ENCODE data around the gene RHCE. TPM values are rescaled to one million over a fixed set of nuclear protein-coding genes. Genes with fewer than 3 reads are reported as not detected.
"Not testable (repeated sequence)": the region's sequence is repeated elsewhere in the genome, so short reads cannot be mapped to it uniquely, and the experiment has no call there.

RHCE gene
- total and polyA plus RNA-seq, 11 donors = 0.24 to 2.0 (median 0.69) TPM; not detected in 1

DNA sequence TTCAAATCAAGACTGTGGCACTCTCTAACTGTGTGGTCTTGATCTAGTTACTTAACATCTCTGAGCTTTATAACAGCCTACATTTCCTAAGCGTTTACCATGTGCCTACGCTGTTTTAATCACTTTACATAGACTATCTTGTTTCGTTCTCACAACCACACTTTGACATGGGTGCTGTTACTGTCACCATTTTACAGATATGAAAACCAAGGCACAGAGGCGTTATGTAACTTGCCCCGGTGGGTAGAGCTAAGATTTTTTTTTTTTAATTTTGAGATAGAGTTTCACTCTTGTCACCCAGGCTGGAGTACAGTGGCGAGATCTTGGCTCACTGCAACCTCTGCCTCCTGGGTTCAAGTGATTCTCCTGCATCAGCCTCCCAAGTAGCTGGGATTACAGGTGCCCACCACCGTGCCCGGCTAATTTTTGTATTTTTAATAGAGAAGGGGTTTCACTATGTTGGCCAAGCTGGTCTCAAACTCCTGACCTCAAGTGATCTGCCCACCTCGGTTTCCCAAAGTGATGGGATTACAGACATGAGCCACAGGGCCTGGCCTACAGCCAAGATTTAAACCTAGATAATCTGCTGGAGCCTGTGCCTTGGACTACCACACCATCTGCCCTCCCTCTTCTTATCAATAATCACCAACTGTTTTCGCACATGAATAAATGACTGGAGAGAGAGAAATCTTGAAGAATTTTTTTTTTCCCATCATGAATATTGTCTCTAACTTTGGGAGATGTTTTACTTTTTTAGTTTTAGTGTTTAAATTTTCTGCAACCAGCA is 10.8 kb downstream of the RHCE start:
- H3K4me3 ChIP-seq, H3K4me1 ChIP-seq, ATAC-seq, H3K27ac ChIP-seq, H3K27me3 ChIP-seq, DNase-seq, H3K9me3 ChIP-seq, H3K36me3 ChIP-seq: not testable (repeated sequence)
- intact Hi-C loops (cut with DNase I) = loop anchor here in 5 of 10 donors (5.0 to 10.0 kb wide), 3 partner anchors 112 to 123 kb away; no protein-coding TSS in a partner anchor
- 87 to 93% (median 89%) methylated on average over 8 to 10 of the region's 10 CpGs for WGBS, 4 donors

DNA sequence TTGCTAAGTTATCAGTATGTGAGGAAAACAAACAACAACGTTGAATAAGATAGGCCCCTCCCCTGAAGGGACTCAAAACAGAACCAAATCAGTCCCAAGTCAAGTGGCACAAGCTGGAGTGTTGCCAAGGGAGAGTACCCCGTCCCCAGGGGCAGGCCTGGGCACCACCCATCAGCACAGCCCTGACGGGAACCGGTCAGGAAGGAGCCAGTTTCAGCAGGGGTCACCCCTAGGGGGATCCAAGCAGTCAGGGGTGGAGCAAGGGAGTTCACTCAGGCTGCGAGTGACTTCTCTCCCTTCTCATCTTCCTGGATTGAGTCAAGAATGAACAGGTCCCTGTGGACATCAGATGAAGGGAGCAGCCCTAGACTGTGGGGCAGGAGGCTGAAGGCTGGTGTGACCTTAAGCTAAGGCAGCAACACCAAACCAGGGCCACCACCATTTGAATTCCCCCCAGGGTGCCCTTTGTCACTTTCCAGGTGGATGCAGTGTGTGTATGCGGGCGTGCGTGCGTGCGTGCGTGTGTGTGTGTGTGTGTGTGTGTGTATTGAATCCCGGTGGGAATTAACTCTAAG is 14.8 kb downstream of the RHCE start:
- not testable (repeated sequence) for H3K36me3 ChIP-seq, ATAC-seq, H3K4me3 ChIP-seq, DNase-seq, H3K4me1 ChIP-seq, H3K9me3 ChIP-seq, H3K27ac ChIP-seq, H3K27me3 ChIP-seq
- WGBS, 4 donors = 68 to 85% (median 83%) methylated on average over 8 to 10 of the region's 12 CpGs; no CpG with 5 or more reads in 1 of the 4 donors
- intact Hi-C loops (cut with DNase I) = loop anchor here in 4 of 10 donors (5.0 to 10.0 kb wide), 2 partner anchors 116 to 119 kb away; no protein-coding TSS in a partner anchor

DNA sequence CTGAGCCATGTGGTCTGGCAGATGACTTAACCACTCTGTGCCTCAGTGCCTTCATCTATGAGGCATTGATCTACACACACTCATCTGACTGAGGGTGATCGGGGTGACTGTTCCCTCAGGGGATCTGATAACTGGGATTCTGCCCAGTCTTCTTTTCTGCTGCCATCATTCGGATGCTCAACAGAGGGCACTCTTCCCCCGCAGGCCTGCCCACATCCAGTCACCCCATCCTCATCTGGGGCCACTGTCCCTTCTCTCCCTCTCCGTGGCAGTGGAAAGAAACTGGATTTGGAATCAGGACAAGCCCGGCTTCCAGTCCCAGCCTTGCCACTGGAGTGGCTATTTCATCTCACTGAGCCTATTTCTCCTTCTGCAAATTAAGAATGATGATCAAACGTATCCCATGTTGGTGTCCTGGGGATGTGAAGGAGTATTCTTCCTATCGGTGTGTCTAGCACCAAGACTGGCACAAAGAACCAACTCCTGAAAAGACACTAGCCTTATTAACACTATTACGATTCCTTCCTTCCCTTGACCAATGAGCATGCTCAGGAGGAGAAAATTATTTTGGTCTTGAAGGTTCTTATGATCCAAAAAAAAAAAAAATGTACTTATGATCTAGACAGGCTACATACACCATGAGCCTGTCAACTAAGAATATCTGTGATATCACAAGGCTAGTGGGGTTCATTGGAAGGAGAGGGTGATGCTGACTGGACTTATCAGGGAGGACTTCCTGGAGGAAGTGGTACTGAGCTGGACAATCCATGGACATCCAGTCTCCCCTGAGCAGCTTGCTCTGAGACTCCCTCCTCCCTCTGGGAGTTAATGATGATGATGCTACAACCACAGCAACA is 17.4 kb downstream of the RHCE start:
- not testable (repeated sequence) for H3K36me3 ChIP-seq, H3K27me3 ChIP-seq, H3K4me1 ChIP-seq, H3K4me3 ChIP-seq, DNase-seq, H3K9me3 ChIP-seq, H3K27ac ChIP-seq
- intact Hi-C loops (cut with DNase I) = loop anchor here in 7 of 10 donors (5.0 to 10.0 kb wide), 3 partner anchors 116 to 122 kb away; no protein-coding TSS in a partner anchor
- peak in 3 of 4 donors; percentile 55 to 79 (median 60) for ATAC-seq
- TF ChIP-seq, protein P1, sequence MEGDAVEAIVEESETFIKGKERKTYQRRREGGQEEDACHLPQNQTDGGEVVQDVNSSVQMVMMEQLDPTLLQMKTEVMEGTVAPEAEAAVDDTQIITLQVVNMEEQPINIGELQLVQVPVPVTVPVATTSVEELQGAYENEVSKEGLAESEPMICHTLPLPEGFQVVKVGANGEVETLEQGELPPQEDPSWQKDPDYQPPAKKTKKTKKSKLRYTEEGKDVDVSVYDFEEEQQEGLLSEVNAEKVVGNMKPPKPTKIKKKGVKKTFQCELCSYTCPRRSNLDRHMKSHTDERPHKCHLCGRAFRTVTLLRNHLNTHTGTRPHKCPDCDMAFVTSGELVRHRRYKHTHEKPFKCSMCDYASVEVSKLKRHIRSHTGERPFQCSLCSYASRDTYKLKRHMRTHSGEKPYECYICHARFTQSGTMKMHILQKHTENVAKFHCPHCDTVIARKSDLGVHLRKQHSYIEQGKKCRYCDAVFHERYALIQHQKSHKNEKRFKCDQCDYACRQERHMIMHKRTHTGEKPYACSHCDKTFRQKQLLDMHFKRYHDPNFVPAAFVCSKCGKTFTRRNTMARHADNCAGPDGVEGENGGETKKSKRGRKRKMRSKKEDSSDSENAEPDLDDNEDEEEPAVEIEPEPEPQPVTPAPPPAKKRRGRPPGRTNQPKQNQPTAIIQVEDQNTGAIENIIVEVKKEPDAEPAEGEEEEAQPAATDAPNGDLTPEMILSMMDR (IDR thresholded peaks at IDR 0.05) = peak in 11 of 12 donors; percentile 18 to 44 (median 28)
- WGBS, 4 donors = 17 to 19% (median 18%) methylated on average over 6 to 7 of the region's 8 CpGs

DNA sequence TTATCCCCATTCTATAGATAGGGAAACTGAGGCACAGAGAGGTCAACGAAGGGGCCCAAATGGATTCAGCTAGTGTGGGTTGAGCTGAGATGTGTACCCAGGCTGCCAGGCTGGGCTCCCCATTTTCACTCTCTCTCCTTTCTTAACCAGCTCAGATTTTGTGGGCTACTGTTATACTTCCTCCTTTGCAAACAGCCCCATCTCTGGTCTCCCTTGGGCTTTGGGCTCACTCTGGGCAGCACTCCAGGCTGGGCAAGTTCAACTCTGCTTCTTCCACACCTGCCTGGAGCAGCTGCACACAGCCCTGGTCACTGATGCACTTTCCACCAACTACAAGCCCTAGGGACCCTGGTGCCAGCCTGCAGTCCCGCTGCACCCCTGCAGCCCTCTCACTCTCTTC is 22.5 kb downstream of the RHCE start:
- H3K27ac ChIP-seq = not testable (repeated sequence)

DNA sequence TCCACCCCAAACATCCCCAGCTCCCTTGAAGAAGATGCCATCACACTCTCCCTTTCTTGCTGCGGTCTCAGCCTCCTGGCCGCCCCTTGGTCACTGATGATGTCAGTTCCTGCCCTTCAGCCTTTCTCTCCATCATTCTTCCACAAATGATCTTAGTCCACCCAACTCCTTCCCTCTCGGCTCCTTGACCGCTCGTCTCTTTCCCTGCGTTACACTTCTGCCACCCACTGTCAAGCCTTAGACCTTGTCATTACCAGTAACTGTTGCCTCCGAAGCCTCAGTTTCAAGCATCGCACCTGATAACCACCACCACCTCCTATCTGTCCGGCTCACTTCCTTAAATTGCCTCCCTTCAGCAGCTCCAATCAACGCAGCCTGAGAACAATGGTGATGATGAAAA is 23.1 kb downstream of the RHCE start:
- intact Hi-C loops (cut with DNase I); DNase-seq; H3K27me3 ChIP-seq; H3K4me1 ChIP-seq; H3K4me3 ChIP-seq; H3K36me3 ChIP-seq; H3K27ac ChIP-seq; H3K9me3 ChIP-seq: not testable (repeated sequence)
- peak in 3 of 4 donors; percentile 49 to 59 (median 49) for ATAC-seq
- 22 to 41% (median 24%) methylated on average over 3 to 6 of the region's 10 CpGs for WGBS, 4 donors

More for the DNA sequence above, 22.5 kb downstream of the RHCE start:
- H3K4me3 ChIP-seq; H3K36me3 ChIP-seq; H3K9me3 ChIP-seq; ATAC-seq; H3K4me1 ChIP-seq; DNase-seq; H3K27me3 ChIP-seq; intact Hi-C loops (cut with DNase I): not testable (repeated sequence)
- no CpG with 5 or more reads among the region's 2 CpGs for WGBS, 4 donors

DNA sequence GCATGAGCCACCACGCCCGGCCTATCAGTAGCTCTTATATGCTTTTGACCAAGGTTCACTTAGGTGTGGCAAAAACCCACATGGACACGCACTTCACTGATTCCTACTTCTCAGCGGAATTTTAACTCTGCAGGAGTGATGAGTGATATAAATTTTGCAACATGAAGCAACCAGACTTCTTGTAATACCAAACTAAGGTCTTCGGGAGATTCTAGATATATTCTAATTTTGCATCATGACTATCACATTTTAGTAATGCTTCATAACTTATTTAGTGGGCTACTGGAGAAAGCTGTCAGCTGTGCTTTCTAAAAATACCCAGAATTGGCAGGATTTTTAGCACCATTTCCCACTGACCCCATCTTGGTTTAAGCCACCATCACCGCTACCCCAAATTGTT is 27.8 kb downstream of the RHCE start:
- no peaks in the 10 kb centered on the region for H3K4me1 ChIP-seq
- no peaks in the 10 kb centered on the region for H3K27me3 ChIP-seq
- H3K4me3 ChIP-seq = no peak overlapping the region
- ATAC-seq = no peak
- H3K9me3 ChIP-seq = no peaks in the 10 kb centered on the region
- no peak for DNase-seq
- no peak overlapping the region for H3K27ac ChIP-seq
- 91 to 96% (median 92%) methylated on average over 6 of the region's 6 CpGs for WGBS, 4 donors
- intact Hi-C loops (cut with DNase I) = no loop called here
- TF ChIP-seq POLR2A (IDR thresholded peaks at IDR 0.05) = no peak
- TF ChIP-seq, protein P1 (IDR thresholded peaks at IDR 0.05) = no peak
- no peaks in the 10 kb centered on the region for H3K36me3 ChIP-seq

DNA sequence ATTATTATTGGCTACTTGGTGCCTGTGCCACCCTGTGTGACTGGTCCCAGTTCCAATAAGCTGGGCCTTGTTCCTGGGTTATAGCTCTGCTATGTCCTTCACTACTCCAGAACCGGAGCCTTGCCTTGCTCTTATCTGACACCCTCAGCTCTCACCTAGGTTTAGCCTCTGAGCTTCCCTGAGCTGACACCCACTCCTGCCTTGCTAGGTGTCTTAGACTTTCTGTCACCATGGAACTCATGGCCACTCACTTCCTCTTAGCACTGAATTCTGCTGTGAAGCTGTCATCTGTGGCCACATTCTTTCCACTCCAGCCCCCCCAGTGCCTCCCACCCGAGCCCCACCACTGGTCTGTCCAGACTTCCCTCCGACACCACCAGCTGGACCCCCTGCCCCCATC is 30.9 kb downstream of the RHCE start:
- H3K36me3 ChIP-seq; H3K27ac ChIP-seq; intact Hi-C loops (cut with DNase I); DNase-seq; ATAC-seq; H3K4me3 ChIP-seq; H3K4me1 ChIP-seq; H3K9me3 ChIP-seq; H3K27me3 ChIP-seq: not testable (repeated sequence)
- 71 to 90% (median 76%) methylated on average over 2 to 3 of the region's 3 CpGs for WGBS, 4 donors

DNA sequence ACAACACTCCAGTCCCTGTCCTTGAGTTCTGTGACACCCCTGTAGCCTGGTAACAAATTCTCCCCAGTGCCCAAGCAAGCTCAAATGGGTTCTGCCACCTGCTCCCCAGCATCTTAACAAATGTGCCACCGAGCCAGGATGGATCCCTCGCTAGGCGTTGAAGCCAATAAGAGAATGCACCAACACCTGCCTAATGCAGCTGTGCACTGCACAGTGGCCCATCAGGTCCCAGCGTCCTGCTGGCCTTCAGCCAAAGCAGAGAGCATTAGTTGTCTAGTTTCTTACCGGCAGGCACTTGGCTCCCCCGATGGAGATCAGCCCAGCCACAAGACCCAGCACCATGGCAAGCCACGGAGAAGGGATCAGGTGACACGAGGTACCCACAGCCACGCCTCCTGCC is 31.9 kb downstream of the RHCE start:
- H3K36me3 ChIP-seq; H3K27ac ChIP-seq; H3K4me3 ChIP-seq; DNase-seq; ATAC-seq; H3K27me3 ChIP-seq; H3K9me3 ChIP-seq; intact Hi-C loops (cut with DNase I); H3K4me1 ChIP-seq: not testable (repeated sequence)
- WGBS, 4 donors = 49 to 100% (median 56%) methylated on average over 3 to 9 of the region's 9 CpGs

All from heart left ventricle (tissue), 16 donors.